ENCODE measurements around the gene CLRN3.

GRCh38 chr10:127872871-127873600 is 19.7 kb downstream of the CLRN3 start:
- TF ChIP-seq CTCF (IDR thresholded peaks at IDR 0.05) (peak in 1 of 5 experiments; percentile 11), POLR2A (IDR thresholded peaks at IDR 0.05) (no peak), EP300 (IDR thresholded peaks at IDR 0.05) (no peak)
